ENCODE data around the gene LRP6.
"Not testable (repeated sequence)": the region's sequence is repeated elsewhere in the genome, so short reads cannot be mapped to it uniquely, and the experiment has no call there.

The LRP6 gene

DNA sequence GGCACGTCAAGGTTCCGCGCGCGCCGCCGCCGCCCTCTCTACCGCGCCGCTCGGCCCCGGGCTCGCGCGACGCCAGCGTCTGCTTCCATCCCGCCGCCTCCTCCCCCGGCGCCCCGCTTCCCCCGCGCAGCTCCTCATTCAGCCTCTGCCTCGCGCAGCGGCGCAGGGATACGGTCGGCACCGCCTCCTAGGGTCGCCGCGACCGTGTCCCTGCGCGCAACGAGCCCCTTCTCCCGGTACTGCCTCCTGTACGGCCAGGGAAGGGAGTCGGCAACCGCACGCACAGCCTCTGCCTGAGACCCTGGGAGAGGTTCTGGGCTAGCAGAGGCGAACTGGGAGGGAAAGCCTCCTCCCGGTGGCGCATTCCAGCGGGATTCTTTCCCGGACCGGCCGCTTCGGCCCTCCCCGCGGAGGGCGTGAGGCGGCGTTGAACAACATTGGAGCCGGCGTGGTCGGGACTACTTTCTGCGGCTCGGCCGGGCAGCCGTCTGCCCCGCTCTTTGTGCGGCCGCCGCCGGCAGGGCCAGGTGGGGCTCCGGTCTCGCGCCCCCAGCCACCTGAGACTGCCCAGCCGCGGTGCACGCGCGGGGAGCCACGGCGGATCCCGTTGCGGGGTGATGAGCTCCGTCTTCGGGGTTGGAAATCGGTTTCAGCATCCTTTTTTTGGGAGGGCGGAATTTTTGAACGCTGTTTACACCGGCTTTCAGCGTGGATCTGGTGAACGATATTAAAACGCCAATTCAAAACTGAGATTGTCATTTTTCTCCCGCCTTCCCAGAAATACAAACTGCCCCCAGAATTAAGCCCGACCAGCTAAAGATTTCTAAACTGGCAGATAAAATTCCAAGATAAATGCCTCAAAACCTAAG is at the start of gene LRP6:
TSS of gene LRP6 (minus strand) at position 172 of the 869 bp plus-strand sequence. CDS start 309 bp downstream, outside the sequence.
- TF ChIP-seq, protein P1, sequence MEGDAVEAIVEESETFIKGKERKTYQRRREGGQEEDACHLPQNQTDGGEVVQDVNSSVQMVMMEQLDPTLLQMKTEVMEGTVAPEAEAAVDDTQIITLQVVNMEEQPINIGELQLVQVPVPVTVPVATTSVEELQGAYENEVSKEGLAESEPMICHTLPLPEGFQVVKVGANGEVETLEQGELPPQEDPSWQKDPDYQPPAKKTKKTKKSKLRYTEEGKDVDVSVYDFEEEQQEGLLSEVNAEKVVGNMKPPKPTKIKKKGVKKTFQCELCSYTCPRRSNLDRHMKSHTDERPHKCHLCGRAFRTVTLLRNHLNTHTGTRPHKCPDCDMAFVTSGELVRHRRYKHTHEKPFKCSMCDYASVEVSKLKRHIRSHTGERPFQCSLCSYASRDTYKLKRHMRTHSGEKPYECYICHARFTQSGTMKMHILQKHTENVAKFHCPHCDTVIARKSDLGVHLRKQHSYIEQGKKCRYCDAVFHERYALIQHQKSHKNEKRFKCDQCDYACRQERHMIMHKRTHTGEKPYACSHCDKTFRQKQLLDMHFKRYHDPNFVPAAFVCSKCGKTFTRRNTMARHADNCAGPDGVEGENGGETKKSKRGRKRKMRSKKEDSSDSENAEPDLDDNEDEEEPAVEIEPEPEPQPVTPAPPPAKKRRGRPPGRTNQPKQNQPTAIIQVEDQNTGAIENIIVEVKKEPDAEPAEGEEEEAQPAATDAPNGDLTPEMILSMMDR (IDR thresholded peaks at IDR 0.05; ENCODE audit: insufficient read depth, missing control alignments) = no peak
- peak; percentile 82 for DNase-seq (ENCODE audit: insufficient read length, low spot score)

DNA sequence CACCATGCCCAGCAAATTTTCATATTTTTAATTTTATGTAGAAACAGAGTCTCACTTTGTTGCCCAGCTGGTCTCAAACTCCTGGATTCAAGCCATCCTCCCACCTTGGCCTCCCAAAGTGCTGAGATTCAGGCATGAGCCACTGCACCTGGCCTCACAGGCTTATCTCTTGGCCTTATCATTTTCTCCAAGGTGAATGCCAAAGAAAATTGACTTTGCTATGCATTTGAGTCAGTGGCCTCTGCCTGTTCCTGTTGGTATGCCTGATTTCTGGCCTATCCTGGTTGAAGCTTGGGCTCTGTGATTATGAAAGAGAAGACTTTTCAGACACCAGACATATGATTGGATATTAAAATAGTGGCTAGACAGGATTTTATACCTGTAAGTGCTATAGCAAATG is 49.0 kb upstream of the LRP6 start:
- FAIRE-seq (no peak), DNase-seq (ENCODE audit: insufficient read length, low spot score) (no peak)
- TF ChIP-seq, protein P1 (IDR thresholded peaks at IDR 0.05; ENCODE audit: insufficient read depth, missing control alignments) = no peak

More for the DNA sequence above, at the start of gene LRP6:
- no peak for FAIRE-seq

DNA sequence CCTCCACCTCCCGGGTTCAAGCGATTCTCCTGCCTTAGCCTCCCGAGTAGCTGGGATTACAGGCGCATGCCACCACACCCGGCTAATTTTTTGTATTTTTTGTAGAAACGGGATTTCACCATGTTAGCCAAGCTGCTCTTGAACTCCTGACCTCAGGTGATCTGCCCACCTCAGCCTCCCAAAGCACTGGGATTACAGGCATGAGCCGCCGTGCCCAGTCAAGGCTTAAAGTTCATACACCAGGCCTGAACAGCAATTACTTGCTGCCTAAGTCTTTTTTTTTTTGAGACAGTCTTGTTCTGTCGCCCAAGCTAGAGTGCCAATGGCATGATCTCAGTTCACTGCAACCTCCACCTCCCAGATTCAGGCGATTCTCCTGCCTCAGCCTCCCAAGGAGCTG is 43.9 kb upstream of the LRP6 start:
- FAIRE-seq = not testable (repeated sequence)

DNA sequence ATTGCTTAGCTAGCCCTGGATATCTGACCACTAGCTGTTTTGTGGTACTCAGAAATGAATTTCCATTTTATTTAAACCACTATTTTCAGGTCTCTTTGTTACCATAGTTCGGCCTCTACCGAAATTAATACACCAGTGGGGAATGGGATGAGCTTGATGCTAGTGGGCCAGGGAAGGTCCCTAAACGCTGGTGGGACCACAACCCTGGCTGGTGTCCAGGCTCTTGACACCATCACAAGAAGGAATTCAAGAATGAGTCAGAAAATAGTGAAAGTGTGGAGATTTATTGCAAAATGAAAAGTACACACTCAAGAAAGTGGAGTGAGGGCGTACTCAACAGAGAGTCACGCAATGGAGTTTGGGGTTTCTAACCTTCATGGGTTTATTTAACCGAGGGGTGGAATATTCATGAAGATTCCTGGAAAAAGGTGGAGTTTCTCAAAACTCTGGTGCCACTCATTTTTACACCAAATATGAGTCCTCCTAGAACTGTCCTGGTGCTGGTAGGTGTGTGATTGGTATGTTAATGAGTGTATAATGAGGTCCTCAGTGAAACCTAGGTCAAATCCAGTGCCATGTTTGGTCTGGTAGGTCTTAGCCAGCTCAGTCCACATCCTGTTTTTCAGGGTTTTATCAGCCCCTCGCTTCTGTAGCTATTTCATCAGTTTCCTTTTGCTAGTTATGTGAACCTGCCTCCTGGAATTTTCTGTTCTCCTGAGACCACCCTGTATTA is 38.9 kb upstream of the LRP6 start:
- TF ChIP-seq, protein P1 (IDR thresholded peaks at IDR 0.05; ENCODE audit: insufficient read depth, missing control alignments) = no peak
- FAIRE-seq (no peak), DNase-seq (ENCODE audit: insufficient read length, low spot score) (no peak)

More for the DNA sequence above, 43.9 kb upstream of the LRP6 start:
- DNase-seq (ENCODE audit: insufficient read length, low spot score) = not testable (repeated sequence)

DNA sequence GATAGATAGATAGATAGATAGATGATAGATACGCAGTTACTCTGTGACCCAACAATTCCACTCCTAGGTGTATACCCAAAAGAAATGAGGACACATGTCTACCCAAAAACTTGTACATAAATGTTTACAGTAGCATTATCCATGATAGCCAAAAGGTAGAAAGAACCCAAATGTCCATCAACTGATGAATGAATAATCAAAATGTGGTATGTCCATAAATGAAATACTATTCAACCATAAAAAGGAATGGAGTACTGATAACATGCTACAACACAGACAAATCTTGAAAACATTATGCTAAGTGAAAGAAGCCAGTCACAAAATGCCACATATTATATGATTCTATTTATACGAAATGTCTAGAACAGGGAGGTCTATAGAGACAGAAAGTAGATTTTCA is 36.1 kb upstream of the LRP6 start:
- TF ChIP-seq, protein P1 (IDR thresholded peaks at IDR 0.05; ENCODE audit: insufficient read depth, missing control alignments) = no peak
- DNase-seq (ENCODE audit: insufficient read length, low spot score) (no peak), FAIRE-seq (no peak)

DNA sequence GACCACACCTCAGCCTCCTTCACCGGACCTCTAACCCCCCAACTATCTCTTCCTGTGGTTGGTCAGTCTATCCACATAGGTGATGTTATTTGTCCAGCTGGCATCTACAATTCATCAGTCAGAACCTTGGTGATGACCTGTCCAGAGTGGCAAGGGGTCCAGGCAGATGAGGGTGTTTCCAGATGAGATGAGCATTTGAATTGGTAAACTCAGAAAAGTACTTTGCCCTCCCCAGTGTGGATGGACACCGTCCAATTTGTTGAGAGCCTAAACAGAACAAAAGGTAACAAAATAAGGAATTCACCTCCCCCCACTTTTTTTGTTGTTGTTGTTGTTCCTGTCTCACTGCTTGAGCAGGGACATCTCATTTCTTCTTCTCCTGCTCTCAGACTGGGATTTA is 34.3 kb upstream of the LRP6 start:
- TF ChIP-seq, protein P1 (IDR thresholded peaks at IDR 0.05; ENCODE audit: insufficient read depth, missing control alignments) = no peak
- no peak for DNase-seq (ENCODE audit: insufficient read length, low spot score)
- FAIRE-seq = no peak

DNA sequence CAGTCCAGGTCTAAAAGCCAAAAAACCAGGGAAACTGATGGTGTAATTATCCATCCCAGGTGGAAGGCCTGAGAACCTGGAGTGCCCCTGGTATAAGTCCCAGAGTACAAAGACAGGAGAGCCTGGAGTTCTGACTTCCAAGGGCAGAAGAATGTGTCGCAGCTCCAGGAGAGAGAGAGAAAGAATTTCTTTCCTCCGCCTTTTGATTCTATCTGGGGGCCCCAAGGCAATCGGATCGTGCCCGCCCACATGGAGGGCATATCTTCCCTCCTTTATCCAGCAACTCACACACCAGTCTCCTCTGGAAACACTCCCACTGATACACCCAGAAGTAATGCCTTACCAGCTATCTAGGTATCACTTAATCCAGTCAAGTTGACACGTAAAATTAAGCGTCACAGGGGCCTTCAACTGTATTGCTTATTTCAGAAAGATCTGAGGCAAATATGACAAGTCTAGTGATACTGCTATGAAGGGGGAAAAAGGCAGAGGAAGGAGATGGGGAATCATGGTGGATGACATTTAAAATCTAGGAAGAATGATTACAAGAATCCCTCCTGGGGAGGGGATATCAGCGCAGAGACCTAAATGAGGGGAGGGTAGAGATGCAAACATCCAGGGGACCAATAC is 30.5 kb upstream of the LRP6 start:
- FAIRE-seq (no peak), DNase-seq (ENCODE audit: insufficient read length, low spot score) (no peak)
- TF ChIP-seq, protein P1 (IDR thresholded peaks at IDR 0.05; ENCODE audit: insufficient read depth, missing control alignments) = no peak
